Activated T-helper 1 cell treated with anti-CD3 and anti-CD28 coated beads, Interleukin-12 subunit alpha, Interleukin-12 subunit beta, Interleukin-2, Interleukin-4 antibody, amounts not matched to agents 30 ng/mL and 10 ng/mL and 1 ng/mL, durations not matched to agents 14 hours and 24 hours and 36 hours (primary cell): Measurements from ENCODE around the gene ZBTB24. TPM values are rescaled to one million over a fixed set of nuclear protein-coding genes. Genes with fewer than 3 reads are reported as not detected.

ENCODE experiments used
- DNase-seq: peaks from one replicate; pipeline ENCODE4 v3.0.0; 2021; ENCODE audit warnings: low spot score
- H3K27ac Mint-ChIP-seq: one replicate; pipeline ENCODE4 v1.8.0; 2021; ENCODE audit warnings: mild to moderate bottlenecking, mixed read lengths
- H3K27me3 Mint-ChIP-seq: one replicate; pipeline ENCODE4 v1.8.0; 2022; ENCODE audit warnings: mild to moderate bottlenecking, moderate library complexity, mixed read lengths; ENCODE audit not compliant: insufficient read depth
- H3K36me3 Mint-ChIP-seq: one replicate; pipeline ENCODE4 v1.8.0; 2021; ENCODE audit warnings: low read depth, mixed read lengths
- H3K4me1 Mint-ChIP-seq: one replicate; pipeline ENCODE4 v1.8.0; 2021; ENCODE audit warnings: low read depth, mixed read lengths
- H3K4me3 Mint-ChIP-seq: one replicate; pipeline ENCODE4 v1.8.0; 2021; ENCODE audit warnings: mild to moderate bottlenecking, moderate library complexity, mixed read lengths
- H3K9me3 Mint-ChIP-seq: one replicate; pipeline ENCODE4 v1.8.0; 2021; ENCODE audit warnings: mixed read lengths
- intact Hi-C: fragments of 100-400 bp; cut with micrococcal nuclease; formaldehyde crosslinking; loops from one replicate; pipeline ENCODE4 v1.15.1; 2024
- total RNA-seq: library from RNA; stranded (reverse); gene quantifications from 2 replicates; pipeline ENCODE4 v1.2.3, GENCODE V29; 2022

ZBTB24 gene
- total RNA-seq, 1 donor from 2014 or later = 19.5 TPM

DNA sequence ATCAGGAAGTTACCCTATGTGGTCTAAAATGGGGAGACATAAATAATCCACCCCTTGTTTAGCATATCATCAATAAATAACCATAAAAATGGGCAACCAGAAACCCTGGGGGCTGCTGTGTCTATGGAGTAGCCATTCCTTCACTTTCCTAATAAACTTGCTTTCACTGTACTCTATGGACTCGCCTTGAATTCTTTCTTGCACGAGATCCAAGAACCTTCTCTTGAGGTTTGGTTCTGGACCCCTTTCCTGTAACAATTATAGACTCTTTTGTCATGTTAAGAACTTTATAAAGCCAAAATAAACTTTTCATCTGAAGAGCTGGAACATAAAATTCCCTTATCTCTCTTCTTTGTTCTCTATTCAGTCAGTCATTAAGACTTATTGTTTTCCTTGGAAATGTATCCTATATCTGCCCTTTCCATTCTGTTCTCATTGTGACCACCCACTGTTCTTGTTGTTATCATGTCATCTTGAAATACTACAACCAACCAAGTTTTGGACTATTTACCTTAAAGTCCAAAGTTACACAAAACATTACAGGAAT lies 29.3 kb upstream of the ZBTB24 start:
- H3K9me3 Mint-ChIP-seq = no peaks in the 10 kb centered on the region
- H3K4me1 Mint-ChIP-seq = peaks cover 26% of the 10 kb centered on the region
- peaks cover 2% of the 10 kb centered on the region for H3K27me3 Mint-ChIP-seq
- no peak for DNase-seq
- no peak overlapping the region for H3K27ac Mint-ChIP-seq
- H3K36me3 Mint-ChIP-seq = peaks cover 1% of the 10 kb centered on the region
- no peak overlapping the region for H3K4me3 Mint-ChIP-seq
- intact Hi-C loops = no loop called here

DNA sequence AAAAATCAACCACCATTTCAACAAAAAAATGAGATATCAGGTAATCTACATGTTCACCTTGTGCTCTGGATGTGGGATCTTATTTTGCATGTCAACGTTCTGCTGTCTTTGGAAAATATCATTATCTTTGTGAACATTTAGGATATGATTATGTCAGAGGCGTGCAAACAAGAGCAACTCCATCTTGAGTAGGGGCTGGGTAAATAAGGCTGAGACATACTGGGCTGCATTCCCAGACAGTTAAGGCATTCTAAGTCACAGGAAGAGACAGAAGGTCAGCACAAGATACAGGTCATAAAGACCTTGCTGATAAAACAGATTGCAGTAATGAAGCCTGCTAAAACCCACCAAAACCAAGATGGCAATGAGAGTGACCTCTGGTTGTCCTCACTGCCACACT lies 28.8 kb upstream of the ZBTB24 start:
- Mint-ChIP-seq H3K27ac (no peak overlapping the region), H3K36me3 (peaks cover 1% of the 10 kb centered on the region), H3K4me3 (no peak overlapping the region), H3K4me1 (peaks cover 23% of the 10 kb centered on the region), H3K9me3 (no peaks in the 10 kb centered on the region), H3K27me3 (peaks cover 3% of the 10 kb centered on the region)
- intact Hi-C loops = no loop called here
- DNase-seq = no peak

GRCh38 chr6:109510358-109510757 lies 27.3 kb upstream of the ZBTB24 start:
- peaks cover 8% of the 10 kb centered on the region for H3K4me1 Mint-ChIP-seq
- no peak for DNase-seq
- no peak overlapping the region for H3K4me3 Mint-ChIP-seq
- intact Hi-C loops = no loop called here
- H3K36me3 Mint-ChIP-seq = peaks cover 1% of the 10 kb centered on the region
- peaks cover 4% of the 10 kb centered on the region for H3K27me3 Mint-ChIP-seq
- no peak overlapping the region for H3K27ac Mint-ChIP-seq
- H3K9me3 Mint-ChIP-seq = no peaks in the 10 kb centered on the region

- Mint-ChIP-seq H3K9me3 (no peaks in the 10 kb centered on the region), H3K27ac (no peak overlapping the region), H3K27me3 (peaks cover 6% of the 10 kb centered on the region), H3K4me3 (no peak overlapping the region), H3K4me1 (no peaks in the 10 kb centered on the region), H3K36me3 (no peaks in the 10 kb centered on the region)
- intact Hi-C loops = no loop called here
- DNase-seq = no peak
Observed at GRCh38 chr6:109508166-109508860, 25.3 kb upstream of the ZBTB24 start.

- Mint-ChIP-seq H3K36me3 (no peaks in the 10 kb centered on the region), H3K27me3 (peaks cover 6% of the 10 kb centered on the region), H3K4me1 (no peaks in the 10 kb centered on the region), H3K4me3 (no peak overlapping the region), H3K9me3 (no peaks in the 10 kb centered on the region), H3K27ac (no peak overlapping the region)
- intact Hi-C loops = no loop called here
- no peak for DNase-seq
Observed at GRCh38 chr6:109507490-109508072, 24.6 kb upstream of the ZBTB24 start.

DNA sequence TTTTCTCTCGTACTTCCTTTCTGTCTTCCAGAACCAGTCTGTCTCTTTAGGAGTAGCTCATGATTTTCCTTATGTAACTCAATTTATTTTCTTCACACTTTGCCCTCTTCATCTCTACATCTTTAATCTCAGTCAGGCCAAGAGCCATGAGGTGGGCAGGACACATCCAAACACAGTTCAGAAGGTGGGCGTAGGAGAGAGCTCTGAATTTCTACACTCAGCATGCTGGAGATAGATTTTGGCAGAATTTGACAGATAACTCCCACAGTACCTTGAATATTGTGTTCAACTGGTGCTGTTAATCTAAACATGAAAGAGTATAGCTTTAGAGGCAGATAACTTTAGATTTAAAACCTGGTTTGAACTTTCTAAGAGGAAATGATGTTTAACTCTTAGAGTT lies 23.8 kb upstream of the ZBTB24 start:
- no peaks in the 10 kb centered on the region for H3K9me3 Mint-ChIP-seq
- H3K4me1 Mint-ChIP-seq = no peaks in the 10 kb centered on the region

GRCh38 chr6:109506314-109506713 lies 23.3 kb upstream of the ZBTB24 start:
- H3K4me1 Mint-ChIP-seq = no peaks in the 10 kb centered on the region
- no peaks in the 10 kb centered on the region for H3K9me3 Mint-ChIP-seq
- peaks cover 9% of the 10 kb centered on the region for H3K27me3 Mint-ChIP-seq
- no peak for DNase-seq
- no peak overlapping the region for H3K4me3 Mint-ChIP-seq
- H3K36me3 Mint-ChIP-seq = no peaks in the 10 kb centered on the region
- intact Hi-C loops = no loop called here
- no peak overlapping the region for H3K27ac Mint-ChIP-seq

More for the DNA sequence above, 23.8 kb upstream of the ZBTB24 start:
- intact Hi-C loops = no loop called here
- Mint-ChIP-seq H3K4me3 (no peak overlapping the region), H3K36me3 (no peaks in the 10 kb centered on the region), H3K27me3 (peaks cover 9% of the 10 kb centered on the region), H3K27ac (no peak overlapping the region)
- no peak for DNase-seq

GRCh38 chr6:109503327-109504224 lies 20.6 kb upstream of the ZBTB24 start:
- Mint-ChIP-seq H3K36me3 (no peaks in the 10 kb centered on the region), H3K4me3 (no peak overlapping the region), H3K27ac (no peak overlapping the region), H3K4me1 (no peaks in the 10 kb centered on the region), H3K27me3 (peaks cover 7% of the 10 kb centered on the region), H3K9me3 (no peaks in the 10 kb centered on the region)
- intact Hi-C loops = no loop called here
- DNase-seq = no peak

DNA sequence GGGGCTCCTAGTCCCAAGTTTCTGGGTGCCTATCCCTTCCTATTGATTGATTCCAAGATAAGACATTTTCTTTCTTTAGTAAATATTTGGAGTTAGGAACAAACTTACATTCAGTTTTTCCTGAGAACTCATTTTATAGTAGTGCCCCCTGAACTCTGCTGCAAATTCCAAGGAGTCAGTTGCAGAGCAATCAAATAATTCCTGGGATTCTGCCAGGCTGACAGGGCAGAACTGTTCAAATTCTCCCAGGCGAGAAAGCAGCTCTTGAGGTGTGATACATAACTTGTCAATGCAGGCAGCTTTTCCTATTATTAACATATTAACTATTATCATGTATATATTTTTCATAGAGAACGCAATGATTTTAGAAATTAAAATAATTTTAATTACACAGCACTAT lies 15.9 kb upstream of the ZBTB24 start:
- H3K4me3 Mint-ChIP-seq = no peak overlapping the region
- no peaks in the 10 kb centered on the region for H3K36me3 Mint-ChIP-seq
- intact Hi-C loops = no loop called here
- no peak for DNase-seq
- no peak overlapping the region for H3K27ac Mint-ChIP-seq
- H3K27me3 Mint-ChIP-seq = peaks cover 6% of the 10 kb centered on the region
- H3K9me3 Mint-ChIP-seq = no peaks in the 10 kb centered on the region
- peaks cover 19% of the 10 kb centered on the region for H3K4me1 Mint-ChIP-seq

- no peak for DNase-seq
- no peaks in the 10 kb centered on the region for H3K36me3 Mint-ChIP-seq
- intact Hi-C loops = no loop called here
- no peak overlapping the region for H3K27ac Mint-ChIP-seq
- H3K27me3 Mint-ChIP-seq = peaks cover 8% of the 10 kb centered on the region
- H3K4me3 Mint-ChIP-seq = no peak overlapping the region
- no peaks in the 10 kb centered on the region for H3K9me3 Mint-ChIP-seq
- H3K4me1 Mint-ChIP-seq = peaks cover 27% of the 10 kb centered on the region
Observed at GRCh38 chr6:109498052-109498451, 15.0 kb upstream of the ZBTB24 start.

DNA sequence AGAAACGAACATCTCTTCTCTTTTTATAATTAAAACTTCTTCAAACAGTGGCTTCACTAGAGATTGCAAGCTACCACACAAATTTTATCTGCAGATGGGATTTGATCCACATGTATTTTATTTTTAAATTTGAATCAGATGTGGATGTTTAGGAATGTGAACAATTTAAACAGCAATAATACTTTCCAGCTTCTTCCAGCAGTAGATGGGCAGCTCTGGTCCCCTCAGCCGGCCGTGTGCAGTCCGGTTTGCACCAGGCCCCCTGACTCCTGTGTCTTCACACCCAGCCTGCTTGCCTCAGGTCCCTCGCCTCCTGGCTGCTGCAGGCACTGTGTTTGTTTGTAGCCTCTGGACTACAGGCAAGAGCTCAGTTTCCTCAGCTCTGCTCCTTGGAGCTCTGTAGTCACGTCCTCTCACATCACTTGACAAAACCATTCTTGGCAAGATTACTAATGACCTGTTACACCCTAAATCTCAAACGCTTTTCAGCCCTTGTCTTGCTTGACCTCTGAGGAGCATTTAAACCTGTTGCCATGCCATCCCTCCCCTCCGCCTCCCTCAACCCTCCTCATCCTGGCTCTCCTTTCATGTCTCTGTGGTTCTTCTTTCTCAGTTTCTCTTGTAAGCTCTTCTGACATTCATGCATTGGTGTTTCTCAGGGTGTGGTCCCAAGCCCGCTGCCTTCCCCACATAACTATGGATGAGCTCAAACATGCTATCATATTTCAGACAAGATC lies 13.2 kb upstream of the ZBTB24 start:
- Mint-ChIP-seq H3K4me1 (peaks cover 37% of the 10 kb centered on the region), H3K9me3 (no peaks in the 10 kb centered on the region), H3K27me3 (peaks cover 5% of the 10 kb centered on the region), H3K4me3 (no peak overlapping the region), H3K36me3 (no peaks in the 10 kb centered on the region), H3K27ac (no peak overlapping the region)
- DNase-seq = no peak
- intact Hi-C loops = no loop called here

DNA sequence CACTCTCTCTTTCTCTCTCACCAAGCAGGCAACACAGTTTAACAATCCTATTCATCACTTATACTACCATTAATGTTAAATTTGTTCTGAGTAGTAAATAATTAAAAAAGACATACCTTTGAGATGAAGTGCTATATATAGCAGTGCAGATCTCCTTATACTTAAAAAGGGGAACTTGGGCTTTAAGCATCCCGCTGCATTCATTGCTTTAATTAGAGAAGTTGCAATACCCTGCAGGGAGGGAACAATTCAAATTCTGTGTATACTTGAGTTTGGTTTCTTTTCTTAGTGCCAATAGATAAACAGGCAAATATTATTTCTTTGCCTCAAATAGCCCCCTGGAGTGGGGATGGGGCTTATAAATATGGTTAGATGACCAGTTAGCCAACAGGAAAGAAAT lies 10.8 kb upstream of the ZBTB24 start:
- no peaks in the 10 kb centered on the region for H3K9me3 Mint-ChIP-seq
- no peak overlapping the region for H3K4me3 Mint-ChIP-seq
- no peak for DNase-seq
- no peaks in the 10 kb centered on the region for H3K36me3 Mint-ChIP-seq
- peaks cover 45% of the 10 kb centered on the region for H3K4me1 Mint-ChIP-seq
- intact Hi-C loops = no loop called here
- peaks cover 5% of the 10 kb centered on the region for H3K27me3 Mint-ChIP-seq
- no peak overlapping the region for H3K27ac Mint-ChIP-seq
